HEK293 (cell line): ENCODE results near the gene IGLL1.
A peak's percentile ranks its signal among the peaks of the same experiment; 100 is the strongest.

Experiments
- GLIS1 ChIP-seq: fragments of 450-650 bp; formaldehyde crosslinking; IDR thresholded peaks from 2 replicates; pipeline ENCODE4 v1.5.1; 2016; ENCODE audit warnings: missing biosample characterization, missing genetic modification characterization
- REPIN1 ChIP-seq: fragments of 450-650 bp; formaldehyde crosslinking; IDR thresholded peaks from 2 replicates; pipeline ENCODE4 v1.5.1; 2017; ENCODE audit warnings: missing biosample characterization, missing genetic modification characterization, low read depth
- ZFP41 ChIP-seq: fragments of 450-650 bp; formaldehyde crosslinking; IDR thresholded peaks from 2 replicates; pipeline ENCODE4 v1.5.1; 2016; ENCODE audit warnings: missing biosample characterization, missing genetic modification characterization, borderline replicate concordance
- ZNF837 ChIP-seq: fragments of 450-650 bp; formaldehyde crosslinking; IDR thresholded peaks from 2 replicates; pipeline ENCODE4 v1.5.1; 2016; ENCODE audit warnings: missing biosample characterization, missing genetic modification characterization
- TF ChIP-seq, protein P1 (sequence below): fragments of 450-650 bp; formaldehyde crosslinking; IDR thresholded peaks from 2 replicates; pipeline ENCODE4 v1.5.1; 2016; ENCODE audit warnings: missing biosample characterization, missing genetic modification characterization
- TF ChIP-seq, protein P2 (sequence below): fragments of 450-650 bp; formaldehyde crosslinking; IDR thresholded peaks from 2 replicates; pipeline ENCODE4 v1.5.1; 2016; ENCODE audit warnings: missing biosample characterization, missing genetic modification characterization
- TF ChIP-seq, protein P3 (sequence below): fragments of 450-650 bp; formaldehyde crosslinking; optimal IDR thresholded peaks from 2 replicates; pipeline ENCODE3; 2016; ENCODE audit warnings: missing biosample characterization, mild to moderate bottlenecking, missing genetic modification characterization

DNA sequence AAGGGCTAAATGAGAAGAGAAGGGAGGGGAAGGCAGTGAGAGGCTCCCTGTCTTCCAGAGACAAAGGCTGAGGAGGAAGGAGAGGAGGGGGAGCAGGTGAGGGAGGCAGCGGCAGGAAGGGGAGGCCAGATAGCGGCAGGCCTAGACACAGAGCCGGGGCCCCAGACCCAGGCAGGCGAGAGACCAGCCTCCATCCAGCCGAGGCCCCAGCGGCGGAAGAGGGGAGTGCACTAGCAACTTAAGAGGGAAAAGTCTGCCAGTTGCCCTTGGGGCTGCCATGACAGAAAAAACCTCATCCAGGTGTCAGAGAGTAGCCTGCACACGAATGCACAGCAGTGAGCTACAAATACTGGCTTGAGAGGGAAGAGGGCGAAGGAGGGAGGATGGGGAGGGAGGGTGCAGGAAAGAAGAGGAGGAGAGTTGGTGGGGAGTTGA, 46.7 kb downstream of the IGLL1 start:
- TF ChIP-seq, protein P1, sequence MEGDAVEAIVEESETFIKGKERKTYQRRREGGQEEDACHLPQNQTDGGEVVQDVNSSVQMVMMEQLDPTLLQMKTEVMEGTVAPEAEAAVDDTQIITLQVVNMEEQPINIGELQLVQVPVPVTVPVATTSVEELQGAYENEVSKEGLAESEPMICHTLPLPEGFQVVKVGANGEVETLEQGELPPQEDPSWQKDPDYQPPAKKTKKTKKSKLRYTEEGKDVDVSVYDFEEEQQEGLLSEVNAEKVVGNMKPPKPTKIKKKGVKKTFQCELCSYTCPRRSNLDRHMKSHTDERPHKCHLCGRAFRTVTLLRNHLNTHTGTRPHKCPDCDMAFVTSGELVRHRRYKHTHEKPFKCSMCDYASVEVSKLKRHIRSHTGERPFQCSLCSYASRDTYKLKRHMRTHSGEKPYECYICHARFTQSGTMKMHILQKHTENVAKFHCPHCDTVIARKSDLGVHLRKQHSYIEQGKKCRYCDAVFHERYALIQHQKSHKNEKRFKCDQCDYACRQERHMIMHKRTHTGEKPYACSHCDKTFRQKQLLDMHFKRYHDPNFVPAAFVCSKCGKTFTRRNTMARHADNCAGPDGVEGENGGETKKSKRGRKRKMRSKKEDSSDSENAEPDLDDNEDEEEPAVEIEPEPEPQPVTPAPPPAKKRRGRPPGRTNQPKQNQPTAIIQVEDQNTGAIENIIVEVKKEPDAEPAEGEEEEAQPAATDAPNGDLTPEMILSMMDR (tag by site-specific recombination), result peak; percentile 47
- TF ChIP-seq REPIN1, result no peak
- no peak for TF ChIP-seq GLIS1 (tag by site-specific recombination)
- TF ChIP-seq ZNF837 (tag by site-specific recombination), result no peak
- TF ChIP-seq, protein P2, sequence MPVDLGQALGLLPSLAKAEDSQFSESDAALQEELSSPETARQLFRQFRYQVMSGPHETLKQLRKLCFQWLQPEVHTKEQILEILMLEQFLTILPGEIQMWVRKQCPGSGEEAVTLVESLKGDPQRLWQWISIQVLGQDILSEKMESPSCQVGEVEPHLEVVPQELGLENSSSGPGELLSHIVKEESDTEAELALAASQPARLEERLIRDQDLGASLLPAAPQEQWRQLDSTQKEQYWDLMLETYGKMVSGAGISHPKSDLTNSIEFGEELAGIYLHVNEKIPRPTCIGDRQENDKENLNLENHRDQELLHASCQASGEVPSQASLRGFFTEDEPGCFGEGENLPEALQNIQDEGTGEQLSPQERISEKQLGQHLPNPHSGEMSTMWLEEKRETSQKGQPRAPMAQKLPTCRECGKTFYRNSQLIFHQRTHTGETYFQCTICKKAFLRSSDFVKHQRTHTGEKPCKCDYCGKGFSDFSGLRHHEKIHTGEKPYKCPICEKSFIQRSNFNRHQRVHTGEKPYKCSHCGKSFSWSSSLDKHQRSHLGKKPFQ (tag by site-specific recombination), result no peak
- TF ChIP-seq, protein P3, sequence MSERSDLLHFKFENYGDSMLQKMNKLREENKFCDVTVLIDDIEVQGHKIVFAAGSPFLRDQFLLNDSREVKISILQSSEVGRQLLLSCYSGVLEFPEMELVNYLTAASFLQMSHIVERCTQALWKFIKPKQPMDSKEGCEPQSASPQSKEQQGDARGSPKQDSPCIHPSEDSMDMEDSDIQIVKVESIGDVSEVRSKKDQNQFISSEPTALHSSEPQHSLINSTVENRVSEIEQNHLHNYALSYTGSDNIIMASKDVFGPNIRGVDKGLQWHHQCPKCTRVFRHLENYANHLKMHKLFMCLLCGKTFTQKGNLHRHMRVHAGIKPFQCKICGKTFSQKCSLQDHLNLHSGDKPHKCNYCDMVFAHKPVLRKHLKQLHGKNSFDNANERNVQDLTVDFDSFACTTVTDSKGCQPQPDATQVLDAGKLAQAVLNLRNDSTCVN (tag by site-specific recombination), result no peak
- TF ChIP-seq ZFP41 (tag by site-specific recombination), result no peak
